ENCODE data around the gene PLEKHG3.

Gene PLEKHG3

GRCh38 chr14:64769096-64770020 is 65.1 kb downstream of the PLEKHG3 start:
- H3K27me3 ChIP-seq (replicated peaks; ENCODE audit: control insufficient read depth, insufficient read depth, low read length), result no peaks in the 10 kb centered on the region
- H3K4me3 ChIP-seq (replicated peaks; ENCODE audit: low read depth, low read length), result no peak overlapping the region
- no peaks in the 10 kb centered on the region for H3K36me3 ChIP-seq (ENCODE audit: control insufficient read depth, insufficient read depth, low read length)
- DNase-seq (ENCODE audit: extremely low read depth, insufficient read length), result no peak
- no peak for TF ChIP-seq CTCF (IDR thresholded peaks at IDR 0.05; ENCODE audit: insufficient read depth, low read length, poor library complexity, severe bottlenecking)

- Histone ChIP-seq H3K4me3 (replicated peaks; ENCODE audit: low read depth, low read length) (no peak overlapping the region), H3K27me3 (replicated peaks; ENCODE audit: control insufficient read depth, insufficient read depth, low read length) (no peaks in the 10 kb centered on the region), H3K36me3 (ENCODE audit: control insufficient read depth, insufficient read depth, low read length) (no peaks in the 10 kb centered on the region)
- TF ChIP-seq CTCF (IDR thresholded peaks at IDR 0.05; ENCODE audit: insufficient read depth, low read length, poor library complexity, severe bottlenecking), result no peak
- no peak for DNase-seq (ENCODE audit: extremely low read depth, insufficient read length)
These were observed 66.5 kb downstream of the PLEKHG3 start for GRCh38 chr14:64770751-64771150.

GRCh38 chr14:64771161-64771560 is 66.9 kb downstream of the PLEKHG3 start:
- no peak for DNase-seq (ENCODE audit: extremely low read depth, insufficient read length)
- Histone ChIP-seq H3K36me3 (ENCODE audit: control insufficient read depth, insufficient read depth, low read length) (no peaks in the 10 kb centered on the region), H3K27me3 (replicated peaks; ENCODE audit: control insufficient read depth, insufficient read depth, low read length) (no peaks in the 10 kb centered on the region), H3K4me3 (replicated peaks; ENCODE audit: low read depth, low read length) (no peak overlapping the region)
- TF ChIP-seq CTCF (IDR thresholded peaks at IDR 0.05; ENCODE audit: insufficient read depth, low read length, poor library complexity, severe bottlenecking), result no peak

- no peak for DNase-seq (ENCODE audit: extremely low read depth, insufficient read length)
- Histone ChIP-seq H3K36me3 (ENCODE audit: control insufficient read depth, insufficient read depth, low read length) (no peaks in the 10 kb centered on the region), H3K27me3 (replicated peaks; ENCODE audit: control insufficient read depth, insufficient read depth, low read length) (no peaks in the 10 kb centered on the region), H3K4me3 (replicated peaks; ENCODE audit: low read depth, low read length) (no peak overlapping the region)
- TF ChIP-seq CTCF (IDR thresholded peaks at IDR 0.05; ENCODE audit: insufficient read depth, low read length, poor library complexity, severe bottlenecking), result no peak
These were observed 68.2 kb downstream of the PLEKHG3 start for GRCh38 chr14:64772397-64772950.

GRCh38 chr14:64773046-64773445 is 68.8 kb downstream of the PLEKHG3 start:
- TF ChIP-seq CTCF (IDR thresholded peaks at IDR 0.05; ENCODE audit: insufficient read depth, low read length, poor library complexity, severe bottlenecking), result no peak
- no peak for DNase-seq (ENCODE audit: extremely low read depth, insufficient read length)
- H3K4me3 ChIP-seq (replicated peaks; ENCODE audit: low read depth, low read length), result no peak overlapping the region

More at GRCh38 chr14:64773046-64773445, 68.8 kb downstream of the PLEKHG3 start:
- Histone ChIP-seq H3K27me3 (replicated peaks; ENCODE audit: control insufficient read depth, insufficient read depth, low read length) (no peaks in the 10 kb centered on the region), H3K36me3 (ENCODE audit: control insufficient read depth, insufficient read depth, low read length) (no peaks in the 10 kb centered on the region)

Measured in GM06990 (cell line).